Tibial nerve (tissue), 4 donors: ENCODE measurements around the gene CAMSAP1. TPM values are rescaled to one million over a fixed set of nuclear protein-coding genes. Genes with fewer than 3 reads are reported as not detected.

Experiments
- DNase-seq, 2 donors: peaks; one replicate each; pipeline ENCODE4 v3.0.0-alpha.2; 2019; ENCODE audit warnings: low spot score in 2 of 2
- H3K27ac ChIP-seq, 4 donors: fragments of 200-600 bp; sonication (generic) in 3 of 4; one replicate each; pipeline ENCODE4 v1.5.1; 2017 to 2019; ENCODE audit warnings: mild to moderate bottlenecking in 1 of 4
- H3K27me3 ChIP-seq, 2 donors: fragments of 200-600 bp; sonication (generic) in 1 of 2; one replicate each; pipeline versions ENCODE4 v1.5.1 to v1.6.0; 2017 to 2019
- H3K36me3 ChIP-seq, 3 donors: fragments of 200-600 bp; sonication (generic); one replicate each; pipeline ENCODE4 v1.5.1; 2018 to 2019
- H3K4me1 ChIP-seq, 4 donors: fragments of 200-600 bp; sonication (generic) in 3 of 4; one replicate each; pipeline ENCODE4 v1.5.1; 2017 to 2019
- H3K4me3 ChIP-seq, 4 donors: fragments of 200-600 bp; sonication (generic) in 3 of 4; one replicate each; pipeline ENCODE4 v1.5.1; 2017 to 2019; ENCODE audit warnings: mild to moderate bottlenecking in 1 of 4, moderate library complexity in 1 of 4
- H3K9me3 ChIP-seq, 4 donors: fragments of 200-600 bp; sonication (generic) in 3 of 4; one replicate each; pipeline ENCODE4 v1.5.1; 2017 to 2019
- EP300 ChIP-seq, 2 donors: sonication (generic); formaldehyde crosslinking; IDR thresholded peaks; one replicate each; pipeline ENCODE4 v1.6.1; 2017; ENCODE audit warnings: antibody characterized with exemption in 2 of 2, mild to moderate bottlenecking in 1 of 2
- POLR2A ChIP-seq, 2 donors: fragments of 450-650 bp; IDR thresholded peaks; one replicate each; pipeline ENCODE4 v1.6.1; 2017; ENCODE audit warnings: antibody characterized with exemption in 2 of 2, mild to moderate bottlenecking in 2 of 2, moderate library complexity in 2 of 2
- WGBS, 2 donors: methylation state at CpG; one replicate each; pipeline ENCODE4 v1.1.5; 2018; 5-methylcytosine and 5-hydroxymethylcytosine counted together
- total RNA-seq, 4 donors: library from RNA; depleted of rRNA; stranded (reverse); fragments of >200 nt; gene quantifications; one replicate each; pipeline ENCODE4 v1.1.0, GENCODE V29; 2016
- TF ChIP-seq, protein P1 (sequence below), 5 experiments: fragments of 200-600 bp in 3 of 5; fragments of 450-650 bp in 2 of 5; sonication (generic) in 3 of 5; IDR thresholded peaks; one replicate each; pipeline ENCODE4 v1.5.1; 2016 to 2019; ENCODE audit warnings: antibody characterized with exemption in 5 of 5, mild to moderate bottlenecking in 3 of 5, moderate library complexity in 2 of 5

Gene CAMSAP1
- total RNA-seq, 4 donors from 2014 or later: 27.6 to 40.8 (median 35.7) TPM

DNA sequence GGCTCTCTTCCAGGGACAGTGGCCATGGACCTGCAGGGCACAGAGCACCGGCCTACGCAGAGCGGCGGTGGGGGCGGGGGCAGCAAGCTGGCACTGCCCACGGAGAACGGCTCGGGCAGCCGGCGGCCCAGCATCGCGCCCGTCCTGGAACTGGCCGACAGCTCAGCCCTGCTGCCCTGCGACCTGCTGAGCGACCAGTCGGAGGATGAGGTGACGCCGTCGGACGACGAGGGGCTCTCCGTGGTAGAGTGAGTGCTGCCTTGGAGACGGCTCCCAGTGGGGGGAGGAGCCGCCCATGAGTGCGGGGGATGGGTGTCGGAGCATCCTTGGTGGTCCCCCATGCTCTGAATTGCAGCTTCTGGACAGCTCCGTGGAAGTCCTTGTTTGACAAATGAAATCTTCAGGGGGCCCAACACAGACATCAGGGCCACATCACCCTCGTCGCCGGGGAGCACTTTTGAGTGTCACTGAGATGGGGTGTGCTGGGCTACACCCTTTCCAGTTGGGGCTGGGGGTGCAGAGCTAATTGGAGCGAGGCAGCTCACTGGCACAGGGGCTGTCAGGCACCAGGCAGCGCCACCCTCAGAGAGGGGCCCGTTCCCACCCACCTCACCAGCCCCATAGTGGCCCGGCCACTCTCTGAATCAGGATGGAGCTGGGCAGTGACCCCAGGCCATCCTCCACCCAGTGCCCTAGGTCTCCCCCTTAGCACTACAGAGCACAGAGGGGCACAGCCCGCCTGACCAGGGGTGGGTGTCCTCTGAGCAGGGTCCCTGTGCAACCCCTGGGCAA is 134.4 kb downstream of the CAMSAP1 start:
- TF ChIP-seq, protein P1, sequence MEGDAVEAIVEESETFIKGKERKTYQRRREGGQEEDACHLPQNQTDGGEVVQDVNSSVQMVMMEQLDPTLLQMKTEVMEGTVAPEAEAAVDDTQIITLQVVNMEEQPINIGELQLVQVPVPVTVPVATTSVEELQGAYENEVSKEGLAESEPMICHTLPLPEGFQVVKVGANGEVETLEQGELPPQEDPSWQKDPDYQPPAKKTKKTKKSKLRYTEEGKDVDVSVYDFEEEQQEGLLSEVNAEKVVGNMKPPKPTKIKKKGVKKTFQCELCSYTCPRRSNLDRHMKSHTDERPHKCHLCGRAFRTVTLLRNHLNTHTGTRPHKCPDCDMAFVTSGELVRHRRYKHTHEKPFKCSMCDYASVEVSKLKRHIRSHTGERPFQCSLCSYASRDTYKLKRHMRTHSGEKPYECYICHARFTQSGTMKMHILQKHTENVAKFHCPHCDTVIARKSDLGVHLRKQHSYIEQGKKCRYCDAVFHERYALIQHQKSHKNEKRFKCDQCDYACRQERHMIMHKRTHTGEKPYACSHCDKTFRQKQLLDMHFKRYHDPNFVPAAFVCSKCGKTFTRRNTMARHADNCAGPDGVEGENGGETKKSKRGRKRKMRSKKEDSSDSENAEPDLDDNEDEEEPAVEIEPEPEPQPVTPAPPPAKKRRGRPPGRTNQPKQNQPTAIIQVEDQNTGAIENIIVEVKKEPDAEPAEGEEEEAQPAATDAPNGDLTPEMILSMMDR (IDR thresholded peaks at IDR 0.05): no peak
- TF ChIP-seq POLR2A (IDR thresholded peaks at IDR 0.05): no peak
- TF ChIP-seq EP300 (IDR thresholded peaks at IDR 0.05): no peak
- no peaks in the 10 kb centered on the region for H3K36me3 ChIP-seq
- H3K9me3 ChIP-seq: no peaks in the 10 kb centered on the region
- WGBS, 2 donors: 66 to 71% methylated on average over 31 of the region's 36 CpGs
- H3K27me3 ChIP-seq: peaks cover 0 to 16% of the 10 kb centered on the region in 2 donors
- H3K27ac ChIP-seq: no peak overlapping the region
- no peaks in the 10 kb centered on the region for H3K4me1 ChIP-seq
- DNase-seq: no peak
- no peak overlapping the region for H3K4me3 ChIP-seq

DNA sequence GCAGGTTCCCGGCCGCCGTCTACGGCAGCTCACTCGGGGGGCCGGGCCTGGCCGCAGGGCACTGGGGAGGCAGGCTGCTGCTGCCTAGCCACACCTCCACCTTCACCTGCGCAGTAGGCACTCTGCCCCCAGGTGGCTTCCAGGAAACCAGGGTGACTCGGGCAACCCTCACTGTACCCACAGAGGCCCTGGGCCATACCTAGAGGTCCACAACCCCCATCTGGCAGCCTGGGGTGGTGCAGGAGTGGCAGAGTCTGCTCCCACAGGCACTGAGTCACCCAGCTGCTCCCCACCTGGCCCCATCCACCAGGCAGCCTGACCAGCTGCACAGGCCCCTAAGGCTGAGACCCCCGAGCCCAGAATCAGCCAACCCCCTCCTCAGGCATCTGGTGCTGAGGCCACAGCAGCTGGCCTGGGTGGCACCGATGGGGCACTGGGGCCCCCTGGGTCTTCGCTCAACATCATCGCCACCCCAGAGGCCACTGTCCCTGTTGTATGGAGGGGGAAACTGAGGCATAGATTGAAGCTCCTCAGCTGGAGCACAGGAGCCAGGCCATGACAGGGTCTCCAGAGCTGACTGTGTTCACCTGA is 135.2 kb downstream of the CAMSAP1 start:
- no peak overlapping the region for H3K27ac ChIP-seq
- no peak overlapping the region for H3K4me3 ChIP-seq
- peaks cover 0 to 5% (median 0%) of the 10 kb centered on the region in 4 donors for H3K9me3 ChIP-seq
- H3K36me3 ChIP-seq: no peaks in the 10 kb centered on the region
- WGBS, 2 donors: 88 to 95% methylated on average over 6 to 7 of the region's 13 CpGs
- DNase-seq: no peak
- H3K4me1 ChIP-seq: no peaks in the 10 kb centered on the region
- H3K27me3 ChIP-seq: peaks cover 0 to 16% of the 10 kb centered on the region in 2 donors
- TF ChIP-seq EP300 (IDR thresholded peaks at IDR 0.05) (no peak), POLR2A (IDR thresholded peaks at IDR 0.05) (no peak)
- TF ChIP-seq, protein P1 (IDR thresholded peaks at IDR 0.05): no peak

DNA sequence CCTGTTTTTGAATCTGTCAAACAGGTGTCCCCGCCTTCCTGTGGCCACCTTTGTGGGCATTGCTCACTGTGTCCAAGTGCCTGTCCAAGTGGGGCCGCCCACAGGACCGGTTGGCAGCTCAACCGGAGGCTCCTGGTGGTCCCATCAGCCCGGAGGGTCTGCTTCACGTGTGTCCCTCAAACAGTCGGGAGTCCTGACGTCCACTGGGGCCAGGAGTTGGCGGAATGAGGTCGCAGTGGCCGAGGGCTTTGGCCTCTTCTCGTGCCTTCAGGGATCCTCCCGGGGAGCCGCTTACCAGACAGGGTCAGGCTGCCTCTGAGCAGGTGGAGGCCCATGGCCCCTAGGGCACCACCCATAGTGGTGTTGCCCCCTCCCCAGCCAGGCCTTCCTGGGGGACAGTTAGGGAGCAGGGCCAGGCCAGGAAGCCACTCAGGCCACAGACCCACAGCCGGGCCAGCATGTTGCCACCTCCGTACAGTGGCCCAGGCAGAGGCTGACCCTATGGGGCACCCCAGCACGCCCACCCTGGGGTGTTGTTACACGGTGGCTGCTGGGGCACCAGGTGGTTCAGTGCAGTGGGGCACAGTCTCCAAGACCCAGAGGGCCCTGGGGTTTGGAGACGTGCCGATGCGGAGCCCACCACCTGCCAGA is 135.8 kb downstream of the CAMSAP1 start:
- Histone ChIP-seq H3K27me3 (peaks cover 0 to 16% of the 10 kb centered on the region in 2 donors), H3K4me1 (no peaks in the 10 kb centered on the region), H3K27ac (no peak overlapping the region), H3K36me3 (no peaks in the 10 kb centered on the region), H3K9me3 (peaks cover 0 to 12% (median 0%) of the 10 kb centered on the region in 4 donors), H3K4me3 (no peak overlapping the region)
- 82% methylated on average over 14 to 21 of the region's 21 CpGs for WGBS, 2 donors
- DNase-seq: no peak
- TF ChIP-seq, protein P1 (IDR thresholded peaks at IDR 0.05): no peak
- TF ChIP-seq POLR2A (IDR thresholded peaks at IDR 0.05) (no peak), EP300 (IDR thresholded peaks at IDR 0.05) (no peak)

DNA sequence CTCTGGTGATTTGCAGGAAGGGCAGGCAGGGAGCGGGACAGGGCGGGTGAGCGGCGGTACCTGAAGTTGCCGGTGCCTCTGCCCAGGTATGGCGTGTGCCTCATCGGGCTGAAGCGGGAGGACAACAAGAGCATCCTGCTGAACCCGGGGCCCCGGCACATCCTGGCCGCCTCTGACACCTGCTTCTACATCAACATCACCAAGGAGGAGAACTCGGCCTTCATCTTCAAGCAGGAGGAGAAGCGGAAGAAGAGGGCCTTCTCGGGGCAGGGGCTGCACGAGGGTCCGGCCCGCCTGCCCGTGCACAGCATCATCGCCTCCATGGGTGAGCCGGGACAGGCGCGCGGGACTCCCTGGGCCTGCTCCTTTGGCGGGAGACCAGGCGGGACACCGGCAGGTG is 136.6 kb downstream of the CAMSAP1 start:
- DNase-seq: no peak
- H3K4me3 ChIP-seq: no peak overlapping the region
- 85 to 92% methylated on average over 26 of the region's 26 CpGs for WGBS, 2 donors
- no peaks in the 10 kb centered on the region for H3K4me1 ChIP-seq
- TF ChIP-seq POLR2A (IDR thresholded peaks at IDR 0.05) (no peak), EP300 (IDR thresholded peaks at IDR 0.05) (no peak)
- TF ChIP-seq, protein P1 (IDR thresholded peaks at IDR 0.05): no peak
- peaks cover 0 to 19% (median 0%) of the 10 kb centered on the region in 4 donors for H3K9me3 ChIP-seq
- peaks cover 0 to 16% of the 10 kb centered on the region in 2 donors for H3K27me3 ChIP-seq
- H3K36me3 ChIP-seq: no peaks in the 10 kb centered on the region
- H3K27ac ChIP-seq: no peak overlapping the region

DNA sequence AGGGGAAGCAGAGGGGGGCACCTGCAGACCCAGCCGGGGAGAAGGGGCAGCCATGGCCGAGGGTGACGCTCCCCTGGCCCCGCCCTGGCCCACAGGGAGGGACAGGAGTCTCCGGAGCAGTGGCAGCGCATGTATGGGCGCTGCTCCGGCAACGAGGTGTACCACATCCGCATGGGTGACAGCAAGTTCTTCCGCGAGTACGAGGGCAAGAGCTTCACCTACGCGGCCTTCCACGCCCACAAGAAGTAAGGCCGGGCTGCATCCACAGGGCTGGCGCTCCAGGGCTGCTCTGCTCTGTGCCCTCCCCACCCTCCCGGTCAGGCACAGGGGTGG is 137.2 kb downstream of the CAMSAP1 start:
- TF ChIP-seq EP300 (IDR thresholded peaks at IDR 0.05): no peak
- TF ChIP-seq, protein P1 (IDR thresholded peaks at IDR 0.05): no peak
- TF ChIP-seq POLR2A (IDR thresholded peaks at IDR 0.05): no peak
- Histone ChIP-seq H3K9me3 (peaks cover 0 to 25% (median 0%) of the 10 kb centered on the region in 4 donors), H3K27ac (no peak overlapping the region), H3K36me3 (no peaks in the 10 kb centered on the region), H3K4me3 (no peak overlapping the region), H3K4me1 (no peaks in the 10 kb centered on the region), H3K27me3 (peaks cover 0 to 16% of the 10 kb centered on the region in 2 donors)
- 61 to 82% methylated on average over 2 to 19 of the region's 19 CpGs for WGBS, 2 donors
- DNase-seq: no peak
